Stimulated activated CD4-positive, alpha-beta T cell treated with anti-CD3 and anti-CD28 coated beads, Interleukin-12 subunit alpha, Interleukin-12 subunit beta, amount 100 ng/mL, for 48 hours (primary cell): ENCODE measurements around the gene XYLT2.

Experiments
- DNase-seq, 3 donors: peaks; one replicate each; pipeline ENCODE4 v3.0.0-alpha.2; 2020; ENCODE audit warnings: low read depth in 2 of 3, low spot score in 1 of 3

The XYLT2 gene

GRCh38 chr17:50363217-50364060 is 17.5 kb downstream of the XYLT2 start:
- DNase-seq: no peak

DNA sequence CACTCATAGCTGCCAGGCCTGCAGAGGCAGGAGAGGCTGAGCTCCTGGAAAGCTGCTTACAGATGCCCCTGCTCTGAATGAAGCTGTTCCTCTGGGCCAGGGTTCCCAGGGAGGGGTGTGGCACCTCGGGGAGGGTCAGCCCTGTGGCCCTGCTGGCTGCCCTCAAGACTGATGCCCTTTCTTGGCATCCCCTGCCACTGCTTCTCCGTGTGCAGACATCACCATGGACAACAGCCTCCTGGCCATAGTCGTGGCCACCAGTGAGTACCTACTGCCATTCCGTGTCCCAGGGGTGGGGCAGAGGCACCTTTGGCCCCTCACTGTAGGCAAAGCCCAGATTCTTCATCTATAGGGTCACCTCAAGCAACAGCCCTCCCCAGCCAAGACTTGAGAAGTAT is 18.1 kb downstream of the XYLT2 start:
- DNase-seq: no peak

- DNase-seq: no peak
Observed at GRCh38 chr17:50364715-50365114, 18.8 kb downstream of the XYLT2 start.

DNA sequence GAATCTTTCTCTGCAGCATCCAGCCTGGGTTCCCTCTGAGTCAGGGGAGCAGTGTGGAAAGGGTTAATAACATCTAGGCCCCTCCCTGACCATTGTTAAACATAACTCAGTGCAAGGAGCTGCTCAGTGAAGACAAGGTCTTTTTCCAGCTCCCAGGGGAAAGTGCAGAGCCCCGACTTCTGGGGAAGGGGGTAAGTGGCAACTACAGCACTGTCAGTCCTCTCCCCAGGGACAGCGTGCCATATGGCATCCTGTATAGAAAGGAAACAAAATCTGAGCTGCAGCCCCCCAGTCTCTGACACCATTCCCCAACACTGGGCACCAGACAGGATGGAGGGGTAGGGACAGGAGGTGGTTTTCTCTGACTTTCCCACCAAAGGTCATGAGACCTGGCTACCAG is 19.2 kb downstream of the XYLT2 start:
- DNase-seq: no peak

- DNase-seq: no peak
Observed at GRCh38 chr17:50365649-50366393, 19.9 kb downstream of the XYLT2 start.

- DNase-seq: no peak
Observed at GRCh38 chr17:50367401-50367800, 21.5 kb downstream of the XYLT2 start.

DNA sequence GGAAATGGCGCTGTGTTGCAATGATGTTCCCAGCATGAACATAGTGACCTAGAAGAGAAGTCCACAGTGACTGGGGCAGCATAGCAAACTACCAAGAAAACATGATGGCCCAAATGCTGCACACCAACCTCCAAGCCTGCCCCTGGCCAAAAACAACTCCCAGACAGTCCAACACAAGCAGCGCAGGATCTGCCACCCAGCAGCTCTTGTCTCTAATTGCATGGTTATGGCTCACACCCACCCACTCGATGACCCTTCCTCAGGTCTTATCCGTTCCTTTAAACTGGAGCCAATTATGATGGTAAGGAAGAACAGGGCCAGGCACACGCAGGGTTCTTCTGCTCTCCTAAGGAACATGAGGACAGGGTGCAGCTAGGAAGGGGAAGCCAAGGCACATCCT is 24.1 kb downstream of the XYLT2 start:
- no peak for DNase-seq

DNA sequence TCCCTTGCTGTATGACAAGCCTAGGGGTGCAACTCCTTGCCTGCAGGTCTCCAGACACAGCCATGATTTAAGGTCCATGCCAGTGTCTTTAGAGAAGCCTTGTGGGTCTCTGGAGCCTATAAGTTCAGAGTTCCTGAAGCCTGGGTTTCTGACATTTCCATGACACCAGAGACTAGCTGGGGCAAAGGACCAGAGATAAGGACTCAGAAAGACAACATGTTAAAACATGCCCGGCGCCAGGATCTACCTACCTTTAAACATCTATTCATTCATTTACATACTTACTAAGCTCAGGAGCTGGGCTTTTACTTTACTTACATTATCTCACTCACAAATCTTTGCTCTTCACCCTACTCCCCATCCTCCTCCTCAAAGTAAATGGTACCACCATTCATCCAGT is 25.6 kb downstream of the XYLT2 start:
- DNase-seq: no peak

DNA sequence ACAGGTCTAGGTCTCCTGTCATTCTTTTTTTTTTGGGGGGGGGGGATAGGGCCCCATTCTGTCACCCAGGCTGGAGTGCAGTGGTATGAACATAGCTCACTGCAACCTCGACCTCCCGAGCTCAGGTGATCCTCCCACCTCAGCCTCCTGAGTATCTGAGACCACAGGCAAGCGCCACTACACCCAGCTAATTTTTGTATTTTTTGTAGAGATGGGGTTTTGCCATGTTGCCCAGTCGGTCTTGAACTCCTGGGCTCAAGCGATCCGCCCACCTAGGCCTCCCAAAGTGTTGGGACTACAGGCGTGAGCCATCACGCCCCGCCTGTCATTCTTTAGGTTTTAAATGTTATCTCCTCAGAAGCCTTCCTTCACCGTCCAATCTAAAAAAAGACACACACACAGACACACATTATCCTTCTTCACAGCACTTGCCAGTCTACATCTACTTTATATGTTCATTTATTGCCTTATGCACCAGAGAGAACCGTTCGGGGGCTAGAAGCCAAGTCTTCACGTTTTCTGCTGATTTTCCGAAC is 26.4 kb downstream of the XYLT2 start:
- no peak for DNase-seq

- DNase-seq: peak; percentile 74 to 81 (median 79)
Observed at GRCh38 chr17:50372758-50373556, 27.0 kb downstream of the XYLT2 start, which contains the start of the genes EME1 and MRPL27. Gene EME1, plus strand, starts transcription at chr17:50373229. Its CDS starts 1,980 bp downstream, at chr17:50375209. Gene MRPL27, minus strand, starts transcription at chr17:50373184. Its CDS starts 14 bp downstream, at chr17:50373170.

DNA sequence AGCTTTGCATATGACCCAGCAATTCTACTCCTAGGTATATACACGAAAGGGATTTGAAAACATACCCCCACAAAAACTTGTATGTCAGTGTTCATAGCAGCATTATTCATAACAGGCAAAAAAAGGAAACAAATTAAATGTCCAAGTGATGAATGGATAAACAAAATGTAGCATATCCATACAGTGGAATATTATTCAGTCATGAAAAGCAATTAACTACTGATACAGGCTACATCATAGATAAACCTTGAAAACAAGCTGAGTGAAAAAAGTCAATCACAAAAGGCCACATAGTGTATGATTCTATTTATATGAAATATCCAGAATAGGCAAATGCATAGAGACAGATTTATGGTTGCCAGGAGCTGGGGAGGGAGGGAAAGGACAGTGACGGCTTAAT is 27.8 kb downstream of the XYLT2 start:
- no peak for DNase-seq

DNA sequence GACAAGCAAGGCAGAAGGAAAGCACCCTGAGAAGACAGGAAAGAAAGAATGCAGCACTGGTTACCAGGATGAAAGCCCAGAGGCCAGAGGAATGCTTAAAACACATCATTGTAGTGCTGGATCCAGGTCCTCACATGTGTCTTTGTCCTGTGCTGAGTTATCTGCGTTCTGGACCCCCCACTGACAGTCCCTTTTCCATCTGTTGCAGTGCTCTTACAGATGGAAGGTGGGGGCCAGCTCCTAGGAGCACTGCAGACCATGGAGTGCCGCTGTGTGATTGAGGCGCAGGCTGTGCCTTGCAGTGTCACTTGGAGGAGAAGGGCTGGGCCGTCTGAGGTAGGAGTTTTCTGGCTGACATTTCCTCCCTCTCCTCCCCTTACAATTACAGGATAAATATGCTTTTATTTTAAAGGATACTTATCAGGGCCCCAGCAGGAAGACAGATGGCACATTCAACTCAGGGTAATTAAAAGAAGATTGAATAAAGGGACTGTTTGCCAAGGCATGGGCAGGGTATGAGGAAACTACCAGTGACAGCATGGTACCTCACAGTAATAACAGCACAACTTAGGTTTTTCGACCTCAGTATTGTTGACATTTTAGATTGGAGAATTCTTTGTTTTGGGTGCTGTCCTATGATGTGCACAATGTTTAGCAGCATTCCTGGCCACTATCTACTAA is 30.1 kb downstream of the XYLT2 start:
- DNase-seq: no peak

DNA sequence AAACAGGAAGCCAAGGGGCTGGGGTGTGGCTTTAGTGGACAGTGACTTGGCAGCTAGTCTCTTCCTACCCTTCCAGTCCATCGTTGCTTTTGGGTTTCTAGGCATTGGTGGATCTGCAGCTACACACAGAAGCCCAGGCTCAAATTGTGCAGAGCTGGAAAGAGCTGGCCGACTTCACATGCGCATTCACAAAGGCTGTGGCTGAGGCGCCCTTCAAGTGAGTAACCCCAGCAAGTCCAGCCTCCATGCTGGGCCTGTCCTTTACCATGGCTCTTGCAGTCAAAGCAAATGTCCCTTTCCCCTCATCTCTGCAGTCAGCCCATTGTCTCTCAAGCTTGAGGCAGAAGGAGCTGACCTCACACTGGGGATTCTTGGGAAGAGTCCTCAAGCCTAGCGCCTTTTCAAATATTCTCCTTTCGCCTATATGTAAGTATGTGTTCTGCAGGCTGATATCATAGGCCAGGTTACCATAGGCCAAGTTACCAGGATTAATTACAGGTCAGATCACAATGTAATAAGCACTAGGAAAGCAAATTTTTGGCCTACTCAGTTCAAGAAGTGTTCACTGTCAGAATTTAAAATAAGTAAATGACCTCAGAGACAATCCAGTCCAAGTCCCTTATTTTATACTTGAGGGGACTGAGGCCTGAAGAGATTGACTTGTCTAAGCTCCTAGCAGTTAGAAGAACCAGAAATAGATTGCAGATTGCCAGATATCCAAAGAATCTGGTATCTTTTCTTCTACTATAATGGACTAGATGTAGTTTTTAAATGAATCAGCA is 33.6 kb downstream of the XYLT2 start:
- no peak for DNase-seq

- no peak for DNase-seq
Observed at GRCh38 chr17:50380369-50381259, 34.7 kb downstream of the XYLT2 start.

GRCh38 chr17:50381260-50381815 is 35.4 kb downstream of the XYLT2 start:
- DNase-seq: no peak

DNA sequence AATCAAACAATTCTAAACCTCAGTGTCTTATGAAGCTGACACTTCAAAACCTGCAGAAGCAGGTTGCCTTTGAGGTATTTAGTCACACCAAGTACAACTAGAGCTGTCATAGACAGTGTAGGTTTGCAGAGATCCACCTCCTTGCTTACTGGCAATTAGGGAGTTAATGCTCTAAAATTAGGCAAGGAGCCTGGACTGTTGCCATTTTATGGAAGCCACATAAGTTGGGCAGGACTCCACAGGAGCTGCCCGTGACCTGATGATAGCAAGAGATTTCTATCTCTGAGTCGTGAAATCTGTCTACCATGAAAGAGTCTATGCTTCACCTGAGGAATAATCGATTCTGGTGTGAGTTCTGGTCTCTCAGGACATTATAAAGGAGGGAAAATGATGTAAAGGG is 36.0 kb downstream of the XYLT2 start:
- DNase-seq: no peak

DNA sequence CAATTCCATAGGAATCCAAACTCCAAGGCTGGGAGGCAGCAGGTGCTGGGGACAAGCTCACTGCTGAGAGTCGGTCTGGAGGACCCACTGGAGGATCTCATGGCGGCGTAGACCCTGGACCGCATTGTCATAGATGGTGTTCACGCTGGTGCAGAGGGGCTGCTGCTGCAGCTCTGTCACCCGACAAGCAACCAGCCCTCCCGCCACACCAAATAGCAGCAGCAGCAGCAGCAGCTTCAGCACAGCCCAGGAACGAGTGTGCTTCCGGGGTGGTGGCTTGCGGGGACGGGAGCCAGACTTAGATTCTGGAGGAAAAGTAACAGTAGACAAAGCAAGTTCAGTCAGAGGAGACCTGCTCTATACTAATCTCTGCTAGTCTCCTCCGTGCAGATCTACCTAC is 37.0 kb downstream of the XYLT2 start:
- no peak for DNase-seq

- DNase-seq: no peak
Observed at GRCh38 chr17:50386510-50386909, 40.6 kb downstream of the XYLT2 start.

- no peak for DNase-seq
Observed at GRCh38 chr17:50388728-50389127, 42.8 kb downstream of the XYLT2 start.
